G401.6 (cell line): ENCODE data around the gene LSAMP.

Experiments used
- FAIRE-seq: peaks from 2 replicates; lab custom pipeline; 2012; peaks lifted over from hg19 to GRCh38; lab: Jason Lieb, UNC

The LSAMP gene

GRCh38 chr3:116429479-116430269, 15.6 kb downstream of the LSAMP start:
- FAIRE-seq = peak; percentile 6

GRCh38 chr3:116426036-116426435, 19.3 kb downstream of the LSAMP start:
- no peak for FAIRE-seq

- no peak for FAIRE-seq
Observed at GRCh38 chr3:116425126-116425525, 20.2 kb downstream of the LSAMP start.

- FAIRE-seq = peak; percentile 86
Observed at GRCh38 chr3:116423945-116424344, 21.3 kb downstream of the LSAMP start.

GRCh38 chr3:116423374-116423773, 21.9 kb downstream of the LSAMP start:
- FAIRE-seq = no peak

- no peak for FAIRE-seq
Observed at GRCh38 chr3:116417151-116417550, 28.1 kb downstream of the LSAMP start.

- FAIRE-seq = no peak
Observed at GRCh38 chr3:116413319-116413718, 32.0 kb downstream of the LSAMP start.

GRCh38 chr3:116408473-116408872, 36.8 kb downstream of the LSAMP start:
- FAIRE-seq = no peak

- no peak for FAIRE-seq
Observed at GRCh38 chr3:116405231-116405630, 40.1 kb downstream of the LSAMP start.

GRCh38 chr3:116399701-116400226, 45.5 kb downstream of the LSAMP start:
- FAIRE-seq = peak; percentile 75

GRCh38 chr3:116394365-116394764, 50.9 kb downstream of the LSAMP start:
- no peak for FAIRE-seq

- FAIRE-seq = no peak
Observed at GRCh38 chr3:116393199-116393598, 52.1 kb downstream of the LSAMP start.

GRCh38 chr3:116392291-116392690, 53.0 kb downstream of the LSAMP start:
- FAIRE-seq = no peak

- FAIRE-seq = no peak
Observed at GRCh38 chr3:116391296-116392201, 53.7 kb downstream of the LSAMP start.

- no peak for FAIRE-seq
Observed at GRCh38 chr3:116390318-116390717, 55.0 kb downstream of the LSAMP start.

GRCh38 chr3:116388867-116389385, 56.4 kb downstream of the LSAMP start:
- no peak for FAIRE-seq

- no peak for FAIRE-seq
Observed at GRCh38 chr3:116386168-116386567, 59.1 kb downstream of the LSAMP start.

GRCh38 chr3:116384717-116385116, 60.6 kb downstream of the LSAMP start:
- FAIRE-seq = no peak

- FAIRE-seq = no peak
Observed at GRCh38 chr3:116378077-116378476, 67.2 kb downstream of the LSAMP start.

- FAIRE-seq = no peak
Observed at GRCh38 chr3:116374901-116375300, 70.4 kb downstream of the LSAMP start.

- no peak for FAIRE-seq
Observed at GRCh38 chr3:116367761-116368395, 77.4 kb downstream of the LSAMP start.

GRCh38 chr3:116356056-116356455, 89.2 kb downstream of the LSAMP start:
- FAIRE-seq = no peak
